Breast epithelium (tissue), 4 donors: ENCODE measurements around the gene SUV39H1. TPM values are rescaled to one million over a fixed set of nuclear protein-coding genes. Genes with fewer than 3 reads are reported as not detected.
"Not testable (repeated sequence)": the region's sequence is repeated elsewhere in the genome, so short reads cannot be mapped to it uniquely, and the experiment has no call there.

ENCODE experiments used
- DNase-seq, 2 donors: peaks; one replicate each; pipeline ENCODE4 v3.0.0-alpha.2; 2019; ENCODE audit warnings: low spot score in 2 of 2
- H3K27ac ChIP-seq, 2 donors: fragments of 200-600 bp; sonication (generic) in 1 of 2; one replicate each; pipeline ENCODE4 v1.5.1; 2016 to 2019; ENCODE audit warnings: mild to moderate bottlenecking in 1 of 2
- H3K27me3 ChIP-seq, 2 donors: fragments of 200-600 bp; sonication (generic) in 1 of 2; one replicate each; pipeline versions ENCODE4 v1.5.1 to v1.6.0; 2017 to 2019; ENCODE audit warnings: control low read depth in 1 of 2, mild to moderate bottlenecking in 1 of 2
- H3K36me3 ChIP-seq: fragments of 200-600 bp; one replicate; pipeline ENCODE4 v1.5.1; 2019
- H3K4me1 ChIP-seq, 2 donors: fragments of 200-600 bp; sonication (generic); one replicate each; pipeline ENCODE4 v1.5.1; 2016 to 2019; ENCODE audit warnings: control low read depth in 1 of 2
- H3K4me3 ChIP-seq, 3 donors: fragments of 200-600 bp; sonication (generic); 1 replicate in 2 of 3; 2 replicates in 1 of 3; pipeline ENCODE4 v1.5.1; 2016 to 2019; ENCODE audit warnings: mild to moderate bottlenecking in 3 of 3, moderate library complexity in 2 of 3
- H3K9me3 ChIP-seq, 2 donors: fragments of 200-600 bp; sonication (generic) in 1 of 2; one replicate each; pipeline ENCODE4 v1.5.1; 2016 to 2019; ENCODE audit warnings: control low read depth in 1 of 2
- CTCF ChIP-seq, 3 donors: fragments of 450-650 bp; IDR thresholded peaks; one replicate each; pipeline ENCODE4 v1.5.1; 2016 to 2017; ENCODE audit warnings: antibody characterized with exemption in 3 of 3, mild to moderate bottlenecking in 3 of 3, moderate library complexity in 3 of 3
- POLR2A ChIP-seq: fragments of 450-650 bp; IDR thresholded peaks from one replicate; pipeline ENCODE4 v1.6.1; 2016; ENCODE audit warnings: antibody characterized with exemption, mild to moderate bottlenecking, moderate library complexity
- POLR2AphosphoS5 ChIP-seq, 3 donors: sonication (generic); formaldehyde crosslinking; IDR thresholded peaks; one replicate each; pipeline ENCODE4 v1.6.1; 2017; ENCODE audit warnings: antibody characterized with exemption in 3 of 3
- intact Hi-C: fragments of 100-400 bp; cut with DNase I; formaldehyde crosslinking; loops from one replicate; pipeline ENCODE4 v1.15.1; 2023; ENCODE audit warnings: low total_unique reads
- total RNA-seq, 3 donors: library from RNA; depleted of rRNA; stranded (reverse); fragments of >200 nt; gene quantifications; one replicate each; pipeline ENCODE4 v1.1.0, GENCODE V29; 2016

SUV39H1 gene, protein sequence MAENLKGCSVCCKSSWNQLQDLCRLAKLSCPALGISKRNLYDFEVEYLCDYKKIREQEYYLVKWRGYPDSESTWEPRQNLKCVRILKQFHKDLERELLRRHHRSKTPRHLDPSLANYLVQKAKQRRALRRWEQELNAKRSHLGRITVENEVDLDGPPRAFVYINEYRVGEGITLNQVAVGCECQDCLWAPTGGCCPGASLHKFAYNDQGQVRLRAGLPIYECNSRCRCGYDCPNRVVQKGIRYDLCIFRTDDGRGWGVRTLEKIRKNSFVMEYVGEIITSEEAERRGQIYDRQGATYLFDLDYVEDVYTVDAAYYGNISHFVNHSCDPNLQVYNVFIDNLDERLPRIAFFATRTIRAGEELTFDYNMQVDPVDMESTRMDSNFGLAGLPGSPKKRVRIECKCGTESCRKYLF
- 1 to 10 TPM; 3.6 to 7.0 (median 5.3) TPM for total RNA-seq

GRCh38 chrX:48696301-48696908 is at the start of gene SUV39H1:
TSS of gene SUV39H1 (plus strand) at chrX:48696734. CDS start at chrX:48696785, 51 bp downstream.
- peak; percentile 78 to 83 for DNase-seq
- Histone ChIP-seq H3K9me3 (no peaks in the 10 kb centered on the region), H3K4me3 (peak within 1 kb of the TSS; percentile 58 to 74 (median 70)), H3K27me3 (peaks cover 0 to 34% of the 10 kb centered on the region in 2 donors), H3K4me1 (no peaks in the 10 kb centered on the region), H3K27ac (peak within 1 kb of the TSS; percentile 88 to 90), H3K36me3 (no peaks in the 10 kb centered on the region)
- TF ChIP-seq POLR2AphosphoS5 (IDR thresholded peaks at IDR 0.05) (peak; percentile 57 to 87 (median 71)), CTCF (IDR thresholded peaks at IDR 0.05) (no peak), POLR2A (peak; percentile 50)
- intact Hi-C loops, result no loop called here

- no peak for DNase-seq
- H3K9me3 ChIP-seq, result no peaks in the 10 kb centered on the region
- H3K4me1 ChIP-seq, result no peaks in the 10 kb centered on the region
- H3K36me3 ChIP-seq, result no peaks in the 10 kb centered on the region
- H3K27ac ChIP-seq, result no peak overlapping the region
- TF ChIP-seq POLR2AphosphoS5 (IDR thresholded peaks at IDR 0.05) (no peak), POLR2A (no peak)
- peaks cover 0 to 7% of the 10 kb centered on the region in 2 donors for H3K27me3 ChIP-seq
- intact Hi-C loops, result no loop called here
- H3K4me3 ChIP-seq, result no peak overlapping the region
These were observed 48.2 kb upstream of the SUV39H1 start for GRCh38 chrX:48648336-48648751.

GRCh38 chrX:48649102-48649501 is 47.4 kb upstream of the SUV39H1 start:
- Histone ChIP-seq H3K9me3 (no peaks in the 10 kb centered on the region), H3K4me1 (no peaks in the 10 kb centered on the region), H3K27ac (no peak overlapping the region), H3K27me3 (peaks cover 0 to 12% of the 10 kb centered on the region in 2 donors), H3K36me3 (no peaks in the 10 kb centered on the region), H3K4me3 (no peak overlapping the region)
- intact Hi-C loops, result no loop called here
- DNase-seq, result no peak
- no peak for TF ChIP-seq CTCF (IDR thresholded peaks at IDR 0.05)
- no peak for TF ChIP-seq POLR2AphosphoS5 (IDR thresholded peaks at IDR 0.05)
- no peak for TF ChIP-seq POLR2A

DNA sequence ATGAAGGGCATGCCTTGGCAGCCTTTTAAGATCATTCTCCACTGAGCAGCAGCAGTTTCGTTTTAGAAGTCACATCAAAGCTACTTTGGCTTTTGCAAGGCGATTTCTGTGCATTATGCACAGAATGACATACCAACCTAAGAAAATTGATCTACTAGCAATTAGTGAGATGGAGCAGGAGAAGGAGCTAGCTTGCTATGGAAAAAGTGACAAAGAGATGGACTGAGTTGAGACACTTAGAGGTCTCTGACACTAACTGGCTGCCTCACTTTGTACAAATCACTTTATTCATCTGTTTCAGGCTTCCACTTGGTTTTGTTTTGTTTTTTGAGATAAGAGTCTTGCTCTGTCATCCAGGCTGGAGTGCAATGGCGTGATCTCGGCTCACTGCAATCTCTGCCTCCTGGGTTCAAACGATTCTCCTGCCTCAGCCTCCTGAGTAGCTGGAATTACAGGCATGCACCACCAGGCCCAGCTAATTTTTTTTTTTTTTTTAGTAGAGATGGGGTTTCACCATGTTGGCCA is 44.4 kb upstream of the SUV39H1 start:
- H3K4me1 ChIP-seq, H3K27ac ChIP-seq, DNase-seq, intact Hi-C loops, H3K9me3 ChIP-seq, H3K36me3 ChIP-seq, H3K4me3 ChIP-seq: not testable (repeated sequence)
- H3K27me3 ChIP-seq, result peaks cover 0 to 23% of the 10 kb centered on the region in 2 donors

- Histone ChIP-seq H3K27me3 (peaks cover 0 to 33% of the 10 kb centered on the region in 2 donors), H3K4me3 (peak overlapping the region in 2 of 3 donors; percentile 9 to 47)
- H3K9me3 ChIP-seq, intact Hi-C loops, H3K27ac ChIP-seq, H3K4me1 ChIP-seq, DNase-seq, H3K36me3 ChIP-seq: not testable (repeated sequence)
These were observed 41.8 kb upstream of the SUV39H1 start for GRCh38 chrX:48654746-48655145.

DNA sequence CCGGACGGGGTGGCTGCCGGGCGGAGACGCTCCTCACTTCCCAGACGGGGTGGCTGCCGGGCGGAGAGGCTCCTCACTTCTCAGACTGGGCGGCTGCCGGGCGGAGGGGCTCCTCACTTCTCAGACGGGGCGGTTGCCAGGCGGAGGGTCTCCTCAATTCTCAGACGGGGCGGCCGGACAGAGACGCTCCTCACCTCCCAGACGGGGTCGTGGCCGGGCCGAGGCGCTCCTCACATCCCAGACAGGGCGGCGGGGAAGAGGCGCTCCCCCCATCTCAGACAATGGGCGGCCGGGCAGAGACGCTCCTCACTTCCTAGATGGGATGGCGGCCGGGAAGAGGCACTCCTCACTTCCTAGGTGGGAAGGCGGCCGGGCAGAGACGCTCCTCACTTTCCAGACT is 36.8 kb upstream of the SUV39H1 start:
- DNase-seq, H3K4me3 ChIP-seq, H3K4me1 ChIP-seq, H3K36me3 ChIP-seq, H3K27ac ChIP-seq, H3K9me3 ChIP-seq, intact Hi-C loops: not testable (repeated sequence)
- peaks cover 0 to 20% of the 10 kb centered on the region in 2 donors for H3K27me3 ChIP-seq

- Histone ChIP-seq H3K36me3 (no peaks in the 10 kb centered on the region), H3K9me3 (no peaks in the 10 kb centered on the region), H3K4me3 (no peak overlapping the region), H3K4me1 (no peaks in the 10 kb centered on the region), H3K27me3 (peaks cover 0 to 19% of the 10 kb centered on the region in 2 donors), H3K27ac (no peak overlapping the region)
- intact Hi-C loops, result no loop called here
- no peak for DNase-seq
- TF ChIP-seq POLR2AphosphoS5 (IDR thresholded peaks at IDR 0.05), result no peak
- TF ChIP-seq POLR2A, result no peak
- no peak for TF ChIP-seq CTCF (IDR thresholded peaks at IDR 0.05)
These were observed 33.3 kb upstream of the SUV39H1 start for GRCh38 chrX:48663241-48663640.
